ENCODE data around the gene SLC25A12. TPM values are rescaled to one million over a fixed set of nuclear protein-coding genes. Genes with fewer than 3 reads are reported as not detected.
A peak's percentile ranks its signal among the peaks of the same experiment; 100 is the strongest.

SLC25A12 gene
- total and polyA plus RNA-seq, 2 of the 13 experiments (the other 11 are each of a cell fraction or from before 2014, with no cell fraction given) = 8.1 to 15.9 TPM

DNA sequence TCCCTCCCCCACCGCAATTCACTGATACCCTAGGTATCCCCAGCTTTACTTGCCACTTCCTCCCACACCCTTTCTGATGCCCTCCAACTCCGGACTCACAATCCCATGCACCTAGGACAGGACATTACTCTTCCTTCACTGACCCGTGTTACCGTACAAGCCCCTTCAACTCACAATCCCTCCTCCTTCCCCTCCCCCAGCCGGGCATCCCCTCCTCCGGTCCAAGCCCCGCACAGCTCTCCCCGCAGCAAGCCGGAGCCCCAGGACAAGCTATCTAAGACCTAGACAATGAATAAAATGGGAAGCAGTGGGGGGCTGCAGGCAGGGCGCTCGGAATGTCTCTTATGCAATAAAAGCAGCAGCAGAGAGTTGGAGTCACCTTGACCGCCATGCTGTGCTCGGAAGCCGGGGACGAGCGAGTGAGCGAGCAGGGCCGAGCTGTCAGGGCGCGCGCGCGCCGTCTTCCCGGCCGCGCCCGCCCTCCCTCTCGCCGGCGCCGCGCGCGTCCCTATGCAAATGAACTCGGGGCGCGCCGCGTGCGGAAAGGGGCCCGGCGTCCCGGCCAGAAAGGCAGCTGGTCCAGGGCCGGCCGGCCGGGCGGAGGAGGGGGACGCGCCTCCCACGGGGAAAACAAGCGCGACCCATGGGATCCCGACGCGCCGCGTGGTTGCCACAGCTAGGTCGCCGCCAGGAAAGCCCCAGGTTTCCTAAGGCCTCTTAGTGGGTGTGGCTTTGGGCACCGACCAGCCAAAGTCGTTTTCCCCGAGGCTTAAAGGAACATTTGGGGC lies at the start of gene SLC25A12 (continued):
- no peak for TF ChIP-seq TCF7L2 (IDR thresholded peaks at IDR 0.05; ENCODE audit: low read depth, low read length)
- TF ChIP-seq ZNF772 (CRISPR knock-in tag; IDR thresholded peaks at IDR 0.05) = no peak
- no peak for TF ChIP-seq MZF1 (CRISPR knock-in tag; IDR thresholded peaks at IDR 0.05; ENCODE audit: borderline replicate concordance)
- TF ChIP-seq ZNF451 (CRISPR knock-in tag; IDR thresholded peaks at IDR 0.05) = peak; percentile 87; the same call in 1 of the 2 replicates
- peak; percentile 14; the same call in 1 of the 2 replicates for TF ChIP-seq MED1 (CRISPR knock-in tag; IDR thresholded peaks at IDR 0.05)
- TF ChIP-seq ATF7-NPFF (CRISPR knock-in tag; IDR thresholded peaks at IDR 0.05; ENCODE audit: low read depth) = no peak
- TF ChIP-seq, protein P1, sequence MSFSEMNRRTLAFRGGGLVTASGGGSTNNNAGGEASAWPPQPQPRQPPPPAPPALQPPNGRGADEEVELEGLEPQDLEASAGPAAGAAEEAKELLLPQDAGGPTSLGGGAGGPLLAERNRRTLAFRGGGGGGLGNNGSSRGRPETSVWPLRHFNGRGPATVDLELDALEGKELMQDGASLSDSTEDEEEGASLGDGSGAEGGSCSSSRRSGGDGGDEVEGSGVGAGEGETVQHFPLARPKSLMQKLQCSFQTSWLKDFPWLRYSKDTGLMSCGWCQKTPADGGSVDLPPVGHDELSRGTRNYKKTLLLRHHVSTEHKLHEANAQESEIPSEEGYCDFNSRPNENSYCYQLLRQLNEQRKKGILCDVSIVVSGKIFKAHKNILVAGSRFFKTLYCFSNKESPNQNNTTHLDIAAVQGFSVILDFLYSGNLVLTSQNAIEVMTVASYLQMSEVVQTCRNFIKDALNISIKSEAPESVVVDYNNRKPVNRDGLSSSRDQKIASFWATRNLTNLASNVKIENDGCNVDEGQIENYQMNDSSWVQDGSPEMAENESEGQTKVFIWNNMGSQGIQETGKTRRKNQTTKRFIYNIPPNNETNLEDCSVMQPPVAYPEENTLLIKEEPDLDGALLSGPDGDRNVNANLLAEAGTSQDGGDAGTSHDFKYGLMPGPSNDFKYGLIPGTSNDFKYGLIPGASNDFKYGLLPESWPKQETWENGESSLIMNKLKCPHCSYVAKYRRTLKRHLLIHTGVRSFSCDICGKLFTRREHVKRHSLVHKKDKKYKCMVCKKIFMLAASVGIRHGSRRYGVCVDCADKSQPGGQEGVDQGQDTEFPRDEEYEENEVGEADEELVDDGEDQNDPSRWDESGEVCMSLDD (CRISPR knock-in tag; IDR thresholded peaks at IDR 0.05; ENCODE audit: borderline replicate concordance) = 0 out of 2 replicates have a peak, but pooled peaks have one; percentile 58
- TF ChIP-seq ISX (CRISPR knock-in tag; conservative IDR thresholded peaks at IDR 0.05) = no peak
- TF ChIP-seq ESRRA (CRISPR knock-in tag; IDR thresholded peaks at IDR 0.05; ENCODE audit: low read depth) = no peak; the same call in 1 of the 2 replicates
- TF ChIP-seq, protein P2, sequence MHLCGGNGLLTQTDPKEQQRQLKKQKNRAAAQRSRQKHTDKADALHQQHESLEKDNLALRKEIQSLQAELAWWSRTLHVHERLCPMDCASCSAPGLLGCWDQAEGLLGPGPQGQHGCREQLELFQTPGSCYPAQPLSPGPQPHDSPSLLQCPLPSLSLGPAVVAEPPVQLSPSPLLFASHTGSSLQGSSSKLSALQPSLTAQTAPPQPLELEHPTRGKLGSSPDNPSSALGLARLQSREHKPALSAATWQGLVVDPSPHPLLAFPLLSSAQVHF (CRISPR knock-in tag; IDR thresholded peaks at IDR 0.05) = no peak
- no peak for TF ChIP-seq ZNF510 (CRISPR knock-in tag; IDR thresholded peaks at IDR 0.05; ENCODE audit: low read depth)
- TF ChIP-seq ZNF33B (CRISPR knock-in tag; IDR thresholded peaks at IDR 0.05) = 0 out of 2 replicates have a peak, but pooled peaks have one; percentile 33
- peak; percentile 71; the same call in 1 of the 2 replicates for TF ChIP-seq MEIS2 (CRISPR knock-in tag; IDR thresholded peaks at IDR 0.05)
- no peak for TF ChIP-seq SP140L (CRISPR knock-in tag; IDR thresholded peaks at IDR 0.05; ENCODE audit: borderline replicate concordance)
- TF ChIP-seq, protein P3, sequence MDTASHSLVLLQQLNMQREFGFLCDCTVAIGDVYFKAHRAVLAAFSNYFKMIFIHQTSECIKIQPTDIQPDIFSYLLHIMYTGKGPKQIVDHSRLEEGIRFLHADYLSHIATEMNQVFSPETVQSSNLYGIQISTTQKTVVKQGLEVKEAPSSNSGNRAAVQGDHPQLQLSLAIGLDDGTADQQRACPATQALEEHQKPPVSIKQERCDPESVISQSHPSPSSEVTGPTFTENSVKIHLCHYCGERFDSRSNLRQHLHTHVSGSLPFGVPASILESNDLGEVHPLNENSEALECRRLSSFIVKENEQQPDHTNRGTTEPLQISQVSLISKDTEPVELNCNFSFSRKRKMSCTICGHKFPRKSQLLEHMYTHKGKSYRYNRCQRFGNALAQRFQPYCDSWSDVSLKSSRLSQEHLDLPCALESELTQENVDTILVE (CRISPR knock-in tag; IDR thresholded peaks at IDR 0.05) = no peak
- no peak; the same call in 1 of the 2 replicates for TF ChIP-seq ZSCAN20 (CRISPR knock-in tag; IDR thresholded peaks at IDR 0.05; ENCODE audit: borderline replicate concordance)
- TF ChIP-seq, protein P4, sequence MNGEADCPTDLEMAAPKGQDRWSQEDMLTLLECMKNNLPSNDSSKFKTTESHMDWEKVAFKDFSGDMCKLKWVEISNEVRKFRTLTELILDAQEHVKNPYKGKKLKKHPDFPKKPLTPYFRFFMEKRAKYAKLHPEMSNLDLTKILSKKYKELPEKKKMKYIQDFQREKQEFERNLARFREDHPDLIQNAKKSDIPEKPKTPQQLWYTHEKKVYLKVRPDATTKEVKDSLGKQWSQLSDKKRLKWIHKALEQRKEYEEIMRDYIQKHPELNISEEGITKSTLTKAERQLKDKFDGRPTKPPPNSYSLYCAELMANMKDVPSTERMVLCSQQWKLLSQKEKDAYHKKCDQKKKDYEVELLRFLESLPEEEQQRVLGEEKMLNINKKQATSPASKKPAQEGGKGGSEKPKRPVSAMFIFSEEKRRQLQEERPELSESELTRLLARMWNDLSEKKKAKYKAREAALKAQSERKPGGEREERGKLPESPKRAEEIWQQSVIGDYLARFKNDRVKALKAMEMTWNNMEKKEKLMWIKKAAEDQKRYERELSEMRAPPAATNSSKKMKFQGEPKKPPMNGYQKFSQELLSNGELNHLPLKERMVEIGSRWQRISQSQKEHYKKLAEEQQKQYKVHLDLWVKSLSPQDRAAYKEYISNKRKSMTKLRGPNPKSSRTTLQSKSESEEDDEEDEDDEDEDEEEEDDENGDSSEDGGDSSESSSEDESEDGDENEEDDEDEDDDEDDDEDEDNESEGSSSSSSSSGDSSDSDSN (CRISPR knock-in tag; IDR thresholded peaks at IDR 0.05) = peak; percentile 58
- peak; percentile 52 for TF ChIP-seq PITX1 (CRISPR knock-in tag; IDR thresholded peaks at IDR 0.05)
- no peak for TF ChIP-seq TCF7 (IDR thresholded peaks at IDR 0.05; ENCODE audit: low read depth)
- peak; percentile 84; the same call in 1 of the 2 replicates for TF ChIP-seq ZNF709 (CRISPR knock-in tag; IDR thresholded peaks at IDR 0.05)
